Measurements from ENCODE around the gene PCF11.
A peak's percentile ranks its signal among the peaks of the same experiment; 100 is the strongest.
"Not testable (repeated sequence)": the region's sequence is repeated elsewhere in the genome, so short reads cannot be mapped to it uniquely, and the experiment has no call there.

The PCF11 gene

GRCh38 chr11:83156996-83157593 lies at the start of gene PCF11:
PCF11 (plus strand) TSS chr11:83157131; CDS start chr11:83157440, 309 bp downstream.
- DNase-seq: no peak

GRCh38 chr11:83112886-83113285 lies 44.0 kb upstream of the PCF11 start:
- DNase-seq: no peak

GRCh38 chr11:83115026-83115425 lies 41.9 kb upstream of the PCF11 start:
- no peak for DNase-seq

GRCh38 chr11:83115551-83115950 lies 41.4 kb upstream of the PCF11 start:
- DNase-seq: peak; percentile 14

GRCh38 chr11:83116015-83116641 lies 40.8 kb upstream of the PCF11 start:
- DNase-seq: no peak

GRCh38 chr11:83118814-83119213 lies 38.1 kb upstream of the PCF11 start:
- DNase-seq: no peak

GRCh38 chr11:83119216-83119615 lies 37.7 kb upstream of the PCF11 start:
- no peak for DNase-seq

GRCh38 chr11:83120327-83120726 lies 36.6 kb upstream of the PCF11 start:
- DNase-seq: no peak

- no peak for DNase-seq
Measured at GRCh38 chr11:83122050-83122449, 34.9 kb upstream of the PCF11 start.

GRCh38 chr11:83122766-83123165 lies 34.2 kb upstream of the PCF11 start:
- DNase-seq: no peak

- no peak for DNase-seq
Measured at GRCh38 chr11:83124636-83125424, 32.1 kb upstream of the PCF11 start.

- DNase-seq: no peak
Measured at GRCh38 chr11:83125577-83125976, 31.4 kb upstream of the PCF11 start.

- DNase-seq: no peak
Measured at GRCh38 chr11:83127310-83127637, 29.7 kb upstream of the PCF11 start.

GRCh38 chr11:83132191-83132590 lies 24.7 kb upstream of the PCF11 start:
- DNase-seq: no peak

GRCh38 chr11:83133266-83133665 lies 23.7 kb upstream of the PCF11 start:
- not testable (repeated sequence) for DNase-seq

GRCh38 chr11:83139310-83139709 lies 17.6 kb upstream of the PCF11 start:
- DNase-seq: no peak

- no peak for DNase-seq
Measured at GRCh38 chr11:83140691-83141455, 16.1 kb upstream of the PCF11 start.

GRCh38 chr11:83147895-83148294 lies 9.0 kb upstream of the PCF11 start:
- DNase-seq: no peak

- DNase-seq: no peak
Measured at GRCh38 chr11:83150450-83150849, 6.5 kb upstream of the PCF11 start.

- no peak for DNase-seq
Measured at GRCh38 chr11:83151274-83151977, 5.5 kb upstream of the PCF11 start.

GRCh38 chr11:83152264-83152663 lies 4.7 kb upstream of the PCF11 start:
- DNase-seq: no peak

- no peak for DNase-seq
Measured at GRCh38 chr11:83153764-83154163, 3.2 kb upstream of the PCF11 start.
